GM12801 (cell line): ENCODE results near the gene FAM110D.

Source experiments
- CTCF ChIP-seq: IDR thresholded peaks from one replicate; pipeline ENCODE4 v1.5.1; 2011; ENCODE audit warnings: control low read depth; ENCODE audit not compliant: insufficient read length; ENCODE audit errors: extremely low read depth

The FAM110D gene

GRCh38 chr1:26162220-26162709, 3.4 kb downstream of the FAM110D start:
- no peak for TF ChIP-seq CTCF

- TF ChIP-seq CTCF, result no peak
Measured at GRCh38 chr1:26163684-26164035, 4.8 kb downstream of the FAM110D start.

GRCh38 chr1:26164036-26164860, 5.4 kb downstream of the FAM110D start:
- no peak for TF ChIP-seq CTCF

- no peak for TF ChIP-seq CTCF
Measured at GRCh38 chr1:26164861-26165842, 6.3 kb downstream of the FAM110D start.

- no peak for TF ChIP-seq CTCF
Measured at GRCh38 chr1:26166719-26167281, 7.9 kb downstream of the FAM110D start.

GRCh38 chr1:26168410-26169197, 9.7 kb downstream of the FAM110D start, which contains the start of gene C1orf232:
TSS of gene C1orf232 (minus strand) at chr1:26168963. CDS start at chr1:26168499, 464 bp downstream.
- TF ChIP-seq CTCF, result no peak

GRCh38 chr1:26169198-26169554, 10.3 kb downstream of the FAM110D start:
- no peak for TF ChIP-seq CTCF
